Measurements from ENCODE around the gene ATXN2L.
"Not testable (repeated sequence)": the region's sequence is repeated elsewhere in the genome, so short reads cannot be mapped to it uniquely, and the experiment has no call there.

ATXN2L gene

GRCh38 chr16:28822520-28823290, at the start of gene ATXN2L:
TSS of gene ATXN2L (plus strand) at chr16:28822999. CDS start at chr16:28823260, 261 bp downstream.
- Mint-ChIP-seq H3K36me3 (ENCODE audit: low read depth) (peaks cover 63% of the 10 kb centered on the region), H3K27me3 (no peaks in the 10 kb centered on the region), H3K27ac (peak within 1 kb of the TSS; percentile 94), H3K9me3 (no peaks in the 10 kb centered on the region), H3K4me1 (ENCODE audit: low read depth) (peaks cover 45% of the 10 kb centered on the region), H3K4me3 (peak within 1 kb of the TSS; percentile 97)
- intact Hi-C loops (cut with micrococcal nuclease), result loop anchor here (1.0 to 2.0 kb wide), 2 partner anchors 24 to 128 kb away; partner anchors contain the start of genes NFATC2IP and TUFM

GRCh38 chr16:28781697-28782096, 41.1 kb upstream of the ATXN2L start:
- H3K9me3 Mint-ChIP-seq; H3K4me1 Mint-ChIP-seq (ENCODE audit: low read depth); H3K27me3 Mint-ChIP-seq; intact Hi-C loops (cut with micrococcal nuclease); H3K4me3 Mint-ChIP-seq; H3K27ac Mint-ChIP-seq; H3K36me3 Mint-ChIP-seq (ENCODE audit: low read depth): not testable (repeated sequence)

GRCh38 chr16:28782357-28782756, 40.4 kb upstream of the ATXN2L start:
- H3K9me3 Mint-ChIP-seq; H3K36me3 Mint-ChIP-seq (ENCODE audit: low read depth); H3K4me1 Mint-ChIP-seq (ENCODE audit: low read depth); H3K4me3 Mint-ChIP-seq; H3K27ac Mint-ChIP-seq; intact Hi-C loops (cut with micrococcal nuclease); H3K27me3 Mint-ChIP-seq: not testable (repeated sequence)

GRCh38 chr16:28802235-28803019, 20.4 kb upstream of the ATXN2L start:
- H3K36me3 Mint-ChIP-seq (ENCODE audit: low read depth); H3K4me1 Mint-ChIP-seq (ENCODE audit: low read depth); H3K27ac Mint-ChIP-seq; intact Hi-C loops (cut with micrococcal nuclease); H3K9me3 Mint-ChIP-seq; H3K27me3 Mint-ChIP-seq: not testable (repeated sequence)
- peak overlapping the region; percentile 63 for H3K4me3 Mint-ChIP-seq

- H3K4me3 Mint-ChIP-seq; H3K4me1 Mint-ChIP-seq (ENCODE audit: low read depth); intact Hi-C loops (cut with micrococcal nuclease): not testable (repeated sequence)
Measured at GRCh38 chr16:28807445-28808120, 15.2 kb upstream of the ATXN2L start.

GRCh38 chr16:28820016-28820415, 2.8 kb upstream of the ATXN2L start:
- H3K9me3 Mint-ChIP-seq, result no peaks in the 10 kb centered on the region
- H3K36me3 Mint-ChIP-seq (ENCODE audit: low read depth), result peaks cover 47% of the 10 kb centered on the region
- peak overlapping the region; percentile 94 for H3K27ac Mint-ChIP-seq
- H3K27me3 Mint-ChIP-seq, result no peaks in the 10 kb centered on the region
- no peak overlapping the region for H3K4me3 Mint-ChIP-seq
- H3K4me1 Mint-ChIP-seq (ENCODE audit: low read depth), result peaks cover 31% of the 10 kb centered on the region
- intact Hi-C loops (cut with micrococcal nuclease), result no loop called here

More at GRCh38 chr16:28807445-28808120, 15.2 kb upstream of the ATXN2L start:
- H3K36me3 Mint-ChIP-seq (ENCODE audit: low read depth); H3K27me3 Mint-ChIP-seq; H3K9me3 Mint-ChIP-seq; H3K27ac Mint-ChIP-seq: not testable (repeated sequence)

GRCh38 chr16:28820546-28820945, 2.3 kb upstream of the ATXN2L start:
- Mint-ChIP-seq H3K36me3 (ENCODE audit: low read depth) (peaks cover 52% of the 10 kb centered on the region), H3K4me1 (ENCODE audit: low read depth) (peaks cover 37% of the 10 kb centered on the region), H3K27ac (peak overlapping the region; percentile 94)
- intact Hi-C loops (cut with micrococcal nuclease); H3K9me3 Mint-ChIP-seq; H3K27me3 Mint-ChIP-seq; H3K4me3 Mint-ChIP-seq: not testable (repeated sequence)

- H3K36me3 Mint-ChIP-seq (ENCODE audit: low read depth), result peaks cover 56% of the 10 kb centered on the region
- H3K9me3 Mint-ChIP-seq, result no peaks in the 10 kb centered on the region
- no peaks in the 10 kb centered on the region for H3K27me3 Mint-ChIP-seq
- H3K27ac Mint-ChIP-seq, result peak overlapping the region; percentile 94
- peaks cover 45% of the 10 kb centered on the region for H3K4me1 Mint-ChIP-seq (ENCODE audit: low read depth)
- intact Hi-C loops (cut with micrococcal nuclease), result loop anchor here (2.0 kb wide), 1 partner anchor 129 kb away; the partner anchor contains the start of gene NFATC2IP
- H3K4me3 Mint-ChIP-seq, result peak overlapping the region; percentile 97
Measured at GRCh38 chr16:28821874-28822519, 802 bp upstream of the ATXN2L start.

- peaks cover 45% of the 10 kb centered on the region for H3K4me1 Mint-ChIP-seq (ENCODE audit: low read depth)
Measured at GRCh38 chr16:28823291-28823872, 583 bp downstream of the ATXN2L start.

GRCh38 chr16:28823873-28824716, 1.3 kb downstream of the ATXN2L start:
- intact Hi-C loops (cut with micrococcal nuclease), result loop anchor here (1.0 to 2.0 kb wide), 2 partner anchors 22 to 127 kb away; partner anchors contain the start of genes NFATC2IP and TUFM
- Mint-ChIP-seq H3K27me3 (no peaks in the 10 kb centered on the region), H3K4me3 (peak overlapping the region; percentile 97), H3K27ac (peak overlapping the region; percentile 94), H3K9me3 (no peaks in the 10 kb centered on the region), H3K4me1 (ENCODE audit: low read depth) (peaks cover 45% of the 10 kb centered on the region), H3K36me3 (ENCODE audit: low read depth) (peaks cover 68% of the 10 kb centered on the region)

More at GRCh38 chr16:28823291-28823872, 583 bp downstream of the ATXN2L start:
- H3K9me3 Mint-ChIP-seq, result no peaks in the 10 kb centered on the region
- H3K27me3 Mint-ChIP-seq, result no peaks in the 10 kb centered on the region
- peak overlapping the region; percentile 97 for H3K4me3 Mint-ChIP-seq
- H3K36me3 Mint-ChIP-seq (ENCODE audit: low read depth), result peaks cover 68% of the 10 kb centered on the region
- intact Hi-C loops (cut with micrococcal nuclease), result loop anchor here (1.0 to 2.0 kb wide), 2 partner anchors 23 to 127 kb away; partner anchors contain the start of genes NFATC2IP and TUFM
- H3K27ac Mint-ChIP-seq, result peak overlapping the region; percentile 94

GRCh38 chr16:28824717-28824973, 1.8 kb downstream of the ATXN2L start:
- Mint-ChIP-seq H3K4me1 (ENCODE audit: low read depth) (peaks cover 43% of the 10 kb centered on the region), H3K9me3 (no peaks in the 10 kb centered on the region), H3K27me3 (no peaks in the 10 kb centered on the region), H3K36me3 (ENCODE audit: low read depth) (peaks cover 69% of the 10 kb centered on the region), H3K4me3 (peak overlapping the region; percentile 97), H3K27ac (peak overlapping the region; percentile 94)
- intact Hi-C loops (cut with micrococcal nuclease), result no loop called here

GRCh38 chr16:28826141-28826540, 3.3 kb downstream of the ATXN2L start:
- Mint-ChIP-seq H3K4me3 (no peak overlapping the region), H3K9me3 (no peaks in the 10 kb centered on the region), H3K27me3 (no peaks in the 10 kb centered on the region), H3K4me1 (ENCODE audit: low read depth) (peaks cover 28% of the 10 kb centered on the region), H3K36me3 (ENCODE audit: low read depth) (peaks cover 74% of the 10 kb centered on the region), H3K27ac (peak overlapping the region; percentile 33)
- intact Hi-C loops (cut with micrococcal nuclease), result no loop called here
